Measurements from ENCODE around the gene KRTAP9-6. TPM values are rescaled to one million over a fixed set of nuclear protein-coding genes. Genes with fewer than 3 reads are reported as not detected.

KRTAP9-6 gene
- total RNA-seq, 1 experiment from 2014 or later = not detected

DNA sequence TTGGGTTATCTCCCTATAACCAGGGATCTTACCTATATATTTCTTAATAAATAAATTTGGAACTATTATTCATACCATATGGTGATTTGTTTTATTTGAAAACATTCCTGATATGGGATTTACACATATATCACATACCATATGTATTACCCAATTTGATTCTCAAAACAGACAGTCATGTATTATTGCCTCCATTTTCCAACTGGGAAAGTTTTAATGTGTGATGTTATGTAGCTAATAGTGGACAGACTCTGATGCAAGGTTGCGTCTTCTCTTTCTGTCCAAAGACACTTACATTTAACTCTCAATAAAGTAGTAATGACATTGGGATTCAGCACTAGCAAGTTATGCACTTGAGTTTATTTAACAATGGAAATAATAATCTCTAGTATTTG, 8.9 kb upstream of the KRTAP9-6 start:
- intact Hi-C loops (cut with micrococcal nuclease; ENCODE audit: unreplicated experiment) = no loop called here
- no peaks in the 10 kb centered on the region for H3K36me3 ChIP-seq (ENCODE audit: insufficient read depth, low read length, poor library complexity, severe bottlenecking)
- H3K4me1 ChIP-seq (ENCODE audit: insufficient read depth, low read length, poor library complexity, severe bottlenecking) = no peaks in the 10 kb centered on the region
- no peaks in the 10 kb centered on the region for H3K9me3 ChIP-seq (ENCODE audit: low read depth, low read length, poor library complexity, severe bottlenecking)
- ChIA-PET CTCF (no interaction called here), POLR2A (ENCODE audit: low non-redundant PET) (no interaction called here)
- no peak for TF ChIP-seq EZH2 (IDR thresholded peaks at IDR 0.05; ENCODE audit: borderline replicate concordance, low read depth, low read length, poor library complexity, severe bottlenecking)
- TF ChIP-seq, protein P1, sequence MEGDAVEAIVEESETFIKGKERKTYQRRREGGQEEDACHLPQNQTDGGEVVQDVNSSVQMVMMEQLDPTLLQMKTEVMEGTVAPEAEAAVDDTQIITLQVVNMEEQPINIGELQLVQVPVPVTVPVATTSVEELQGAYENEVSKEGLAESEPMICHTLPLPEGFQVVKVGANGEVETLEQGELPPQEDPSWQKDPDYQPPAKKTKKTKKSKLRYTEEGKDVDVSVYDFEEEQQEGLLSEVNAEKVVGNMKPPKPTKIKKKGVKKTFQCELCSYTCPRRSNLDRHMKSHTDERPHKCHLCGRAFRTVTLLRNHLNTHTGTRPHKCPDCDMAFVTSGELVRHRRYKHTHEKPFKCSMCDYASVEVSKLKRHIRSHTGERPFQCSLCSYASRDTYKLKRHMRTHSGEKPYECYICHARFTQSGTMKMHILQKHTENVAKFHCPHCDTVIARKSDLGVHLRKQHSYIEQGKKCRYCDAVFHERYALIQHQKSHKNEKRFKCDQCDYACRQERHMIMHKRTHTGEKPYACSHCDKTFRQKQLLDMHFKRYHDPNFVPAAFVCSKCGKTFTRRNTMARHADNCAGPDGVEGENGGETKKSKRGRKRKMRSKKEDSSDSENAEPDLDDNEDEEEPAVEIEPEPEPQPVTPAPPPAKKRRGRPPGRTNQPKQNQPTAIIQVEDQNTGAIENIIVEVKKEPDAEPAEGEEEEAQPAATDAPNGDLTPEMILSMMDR (conservative IDR thresholded peaks at IDR 0.05; ENCODE audit: low read depth, low read length) = no peak
- H3K4me3 ChIP-seq (ENCODE audit: low read depth, low read length, poor library complexity, severe bottlenecking) = no peak overlapping the region
- H3K27me3 ChIP-seq (replicated peaks; ENCODE audit: insufficient read depth, low read depth, low read length, poor library complexity) = no peaks in the 10 kb centered on the region
- H3K27ac ChIP-seq (ENCODE audit: low read depth, low read length, poor library complexity, severe bottlenecking) = no peak overlapping the region
- no peak for DNase-seq (ENCODE audit: low spot score)
- no TSS peak for BruUV-seq (replicated peaks)

DNA sequence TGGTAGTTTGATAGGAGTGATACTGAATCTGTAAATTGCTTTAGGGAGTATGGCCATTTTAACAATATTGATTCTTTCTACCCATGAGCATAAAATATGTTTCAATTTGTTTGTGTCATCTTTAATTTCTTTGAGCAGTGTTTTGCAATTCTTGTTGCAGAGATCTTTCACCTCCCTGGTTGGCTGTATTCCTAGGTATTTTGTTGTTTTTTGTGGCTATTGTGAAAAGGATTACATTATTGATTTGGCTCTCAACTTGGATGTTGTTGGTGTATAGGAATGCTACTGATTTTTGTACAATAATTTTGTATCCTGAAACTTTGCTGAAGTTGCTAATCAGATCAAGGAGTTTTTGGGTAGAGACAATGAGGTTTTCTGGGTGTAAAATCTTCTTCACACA, 6.8 kb upstream of the KRTAP9-6 start:
- intact Hi-C loops (cut with micrococcal nuclease; ENCODE audit: unreplicated experiment) = no loop called here
- ChIA-PET POLR2A (ENCODE audit: low non-redundant PET) (no interaction called here), CTCF (no interaction called here)
- Histone ChIP-seq H3K4me3 (ENCODE audit: low read depth, low read length, poor library complexity, severe bottlenecking) (no peak overlapping the region), H3K9me3 (ENCODE audit: low read depth, low read length, poor library complexity, severe bottlenecking) (no peaks in the 10 kb centered on the region), H3K27ac (ENCODE audit: low read depth, low read length, poor library complexity, severe bottlenecking) (no peak overlapping the region), H3K36me3 (ENCODE audit: insufficient read depth, low read length, poor library complexity, severe bottlenecking) (no peaks in the 10 kb centered on the region), H3K27me3 (replicated peaks; ENCODE audit: insufficient read depth, low read depth, low read length, poor library complexity) (no peaks in the 10 kb centered on the region), H3K4me1 (ENCODE audit: insufficient read depth, low read length, poor library complexity, severe bottlenecking) (no peaks in the 10 kb centered on the region)
- BruUV-seq (replicated peaks) = no TSS peak
- no peak for TF ChIP-seq EZH2 (IDR thresholded peaks at IDR 0.05; ENCODE audit: borderline replicate concordance, low read depth, low read length, poor library complexity, severe bottlenecking)
- TF ChIP-seq, protein P1 (conservative IDR thresholded peaks at IDR 0.05; ENCODE audit: low read depth, low read length) = no peak
- DNase-seq (ENCODE audit: low spot score) = no peak

DNA sequence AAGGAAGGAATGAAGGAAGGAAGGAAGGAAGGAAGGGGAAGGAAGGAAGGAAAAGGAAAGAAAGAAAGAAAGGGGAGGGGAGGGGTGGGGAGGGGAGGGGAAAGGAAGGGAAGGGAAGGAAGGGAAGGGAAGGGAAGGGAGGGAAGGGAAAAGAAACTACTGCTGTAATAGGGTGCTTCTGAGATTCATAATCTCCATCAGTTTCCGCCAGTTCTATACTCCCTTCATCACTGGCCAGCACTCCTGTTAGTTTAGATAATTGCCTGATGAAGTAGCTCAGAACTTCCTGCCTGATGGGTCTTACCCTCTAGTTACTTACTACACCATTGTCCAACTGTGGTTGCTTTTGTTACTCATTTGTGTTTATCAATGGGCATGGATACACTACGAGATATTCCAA, 2.0 kb upstream of the KRTAP9-6 start:
- intact Hi-C loops (cut with micrococcal nuclease; ENCODE audit: unreplicated experiment) = no loop called here
- Histone ChIP-seq H3K36me3 (ENCODE audit: insufficient read depth, low read length, poor library complexity, severe bottlenecking) (no peaks in the 10 kb centered on the region), H3K9me3 (ENCODE audit: low read depth, low read length, poor library complexity, severe bottlenecking) (no peaks in the 10 kb centered on the region), H3K27ac (ENCODE audit: low read depth, low read length, poor library complexity, severe bottlenecking) (no peak overlapping the region), H3K4me3 (ENCODE audit: low read depth, low read length, poor library complexity, severe bottlenecking) (no peak overlapping the region), H3K27me3 (replicated peaks; ENCODE audit: insufficient read depth, low read depth, low read length, poor library complexity) (no peaks in the 10 kb centered on the region), H3K4me1 (ENCODE audit: insufficient read depth, low read length, poor library complexity, severe bottlenecking) (no peaks in the 10 kb centered on the region)
- CTCF ChIA-PET = no interaction called here
- POLR2A ChIA-PET (ENCODE audit: low non-redundant PET) = no interaction called here
- no peak for DNase-seq (ENCODE audit: low spot score)
- BruUV-seq (replicated peaks) = no TSS peak
- TF ChIP-seq EZH2 (IDR thresholded peaks at IDR 0.05; ENCODE audit: borderline replicate concordance, low read depth, low read length, poor library complexity, severe bottlenecking) = no peak
- TF ChIP-seq, protein P1 (conservative IDR thresholded peaks at IDR 0.05; ENCODE audit: low read depth, low read length) = no peak
